ENCODE data around the gene RNF17.
"Not testable (repeated sequence)": the region's sequence is repeated elsewhere in the genome, so short reads cannot be mapped to it uniquely, and the experiment has no call there.

DNA sequence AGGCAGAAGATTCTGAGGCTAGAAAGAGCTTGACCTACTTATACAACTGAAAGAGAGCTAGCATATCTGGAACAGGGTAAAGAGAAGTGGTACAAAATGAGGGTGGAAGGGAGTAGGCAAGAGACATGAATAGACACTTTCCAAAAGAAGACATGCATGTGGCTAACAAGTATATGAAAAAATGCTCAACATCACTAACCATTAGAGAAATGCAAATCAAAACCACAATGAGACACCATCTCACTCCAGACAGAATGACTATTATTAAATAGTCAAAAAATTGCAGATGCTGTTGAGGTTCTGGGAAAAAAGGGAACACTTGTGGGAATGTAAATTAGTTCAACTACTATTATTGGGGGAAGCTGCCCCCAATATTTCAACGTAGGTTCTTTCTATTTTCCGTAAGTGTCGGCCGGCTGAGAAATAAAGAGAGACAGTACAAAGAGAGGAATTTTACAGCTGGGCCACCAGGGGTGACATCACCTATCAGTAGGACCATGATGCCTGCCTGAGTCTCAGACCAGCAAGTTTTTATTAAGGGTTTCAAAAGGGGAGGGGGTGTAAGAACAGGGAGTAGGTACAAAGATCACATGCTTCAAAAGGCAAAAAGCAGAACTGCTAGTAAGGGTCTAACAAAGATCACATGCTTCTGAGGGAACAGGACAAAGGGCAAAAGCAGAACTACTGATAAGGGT lies 32.9 kb upstream of the RNF17 start:
- TF ChIP-seq, protein P1, sequence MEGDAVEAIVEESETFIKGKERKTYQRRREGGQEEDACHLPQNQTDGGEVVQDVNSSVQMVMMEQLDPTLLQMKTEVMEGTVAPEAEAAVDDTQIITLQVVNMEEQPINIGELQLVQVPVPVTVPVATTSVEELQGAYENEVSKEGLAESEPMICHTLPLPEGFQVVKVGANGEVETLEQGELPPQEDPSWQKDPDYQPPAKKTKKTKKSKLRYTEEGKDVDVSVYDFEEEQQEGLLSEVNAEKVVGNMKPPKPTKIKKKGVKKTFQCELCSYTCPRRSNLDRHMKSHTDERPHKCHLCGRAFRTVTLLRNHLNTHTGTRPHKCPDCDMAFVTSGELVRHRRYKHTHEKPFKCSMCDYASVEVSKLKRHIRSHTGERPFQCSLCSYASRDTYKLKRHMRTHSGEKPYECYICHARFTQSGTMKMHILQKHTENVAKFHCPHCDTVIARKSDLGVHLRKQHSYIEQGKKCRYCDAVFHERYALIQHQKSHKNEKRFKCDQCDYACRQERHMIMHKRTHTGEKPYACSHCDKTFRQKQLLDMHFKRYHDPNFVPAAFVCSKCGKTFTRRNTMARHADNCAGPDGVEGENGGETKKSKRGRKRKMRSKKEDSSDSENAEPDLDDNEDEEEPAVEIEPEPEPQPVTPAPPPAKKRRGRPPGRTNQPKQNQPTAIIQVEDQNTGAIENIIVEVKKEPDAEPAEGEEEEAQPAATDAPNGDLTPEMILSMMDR (IDR thresholded peaks at IDR 0.05; ENCODE audit: low read length) = not testable (repeated sequence)
- not testable (repeated sequence) for TF ChIP-seq EZH2 (optimal IDR thresholded peaks at IDR 0.05; ENCODE audit: low read depth, low read length)

Data from MM.1S (cell line).